Measurements from ENCODE around the gene OSBPL1A.

DNA sequence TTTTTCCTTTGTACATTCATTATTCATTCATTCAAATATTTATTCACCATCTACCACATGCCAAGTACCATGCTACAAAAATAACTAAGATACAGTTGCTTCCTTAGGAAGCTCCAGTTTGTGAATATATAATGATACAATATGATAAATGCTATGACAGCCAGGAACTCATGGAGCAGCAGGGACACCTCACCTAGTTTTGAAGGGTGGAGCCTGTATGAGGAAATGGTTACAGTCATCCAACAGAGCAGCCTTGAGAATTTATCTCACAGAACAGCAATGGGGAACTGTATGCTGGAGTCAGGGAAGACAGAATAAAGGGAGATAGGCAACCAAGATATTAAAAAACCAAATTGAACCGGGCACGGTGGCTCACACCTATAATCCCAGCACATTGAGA lies 124.0 kb downstream of the OSBPL1A start:
- no peak for TF ChIP-seq POLR2AphosphoS5 (IDR thresholded peaks at IDR 0.05)
- TF ChIP-seq, protein P1, sequence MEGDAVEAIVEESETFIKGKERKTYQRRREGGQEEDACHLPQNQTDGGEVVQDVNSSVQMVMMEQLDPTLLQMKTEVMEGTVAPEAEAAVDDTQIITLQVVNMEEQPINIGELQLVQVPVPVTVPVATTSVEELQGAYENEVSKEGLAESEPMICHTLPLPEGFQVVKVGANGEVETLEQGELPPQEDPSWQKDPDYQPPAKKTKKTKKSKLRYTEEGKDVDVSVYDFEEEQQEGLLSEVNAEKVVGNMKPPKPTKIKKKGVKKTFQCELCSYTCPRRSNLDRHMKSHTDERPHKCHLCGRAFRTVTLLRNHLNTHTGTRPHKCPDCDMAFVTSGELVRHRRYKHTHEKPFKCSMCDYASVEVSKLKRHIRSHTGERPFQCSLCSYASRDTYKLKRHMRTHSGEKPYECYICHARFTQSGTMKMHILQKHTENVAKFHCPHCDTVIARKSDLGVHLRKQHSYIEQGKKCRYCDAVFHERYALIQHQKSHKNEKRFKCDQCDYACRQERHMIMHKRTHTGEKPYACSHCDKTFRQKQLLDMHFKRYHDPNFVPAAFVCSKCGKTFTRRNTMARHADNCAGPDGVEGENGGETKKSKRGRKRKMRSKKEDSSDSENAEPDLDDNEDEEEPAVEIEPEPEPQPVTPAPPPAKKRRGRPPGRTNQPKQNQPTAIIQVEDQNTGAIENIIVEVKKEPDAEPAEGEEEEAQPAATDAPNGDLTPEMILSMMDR (IDR thresholded peaks at IDR 0.05) = no peak

Measured in suprapubic skin (tissue), 3 donors.